Measurements from ENCODE around the gene KCTD11.

DNA sequence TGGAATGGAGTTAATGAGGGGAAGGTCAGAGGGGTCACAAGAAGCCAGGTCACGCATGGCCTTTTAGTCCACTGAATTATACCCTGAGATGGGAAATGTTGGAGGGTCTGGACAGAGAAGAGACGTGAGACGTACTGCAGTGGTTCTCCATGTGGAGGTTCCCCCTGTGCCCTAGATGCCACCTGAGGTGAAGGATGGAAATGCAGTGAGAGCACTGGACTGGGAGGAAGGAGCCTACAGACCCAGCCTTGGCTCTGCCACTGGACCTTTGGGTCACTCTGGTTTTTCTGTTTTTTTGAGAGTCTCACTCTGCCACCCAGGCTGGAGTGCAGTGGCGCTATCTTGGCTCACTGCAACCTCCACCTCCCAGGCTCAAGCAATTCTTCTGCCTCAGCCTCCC is 44.2 kb downstream of the KCTD11 start:
- TF ChIP-seq, protein P1, sequence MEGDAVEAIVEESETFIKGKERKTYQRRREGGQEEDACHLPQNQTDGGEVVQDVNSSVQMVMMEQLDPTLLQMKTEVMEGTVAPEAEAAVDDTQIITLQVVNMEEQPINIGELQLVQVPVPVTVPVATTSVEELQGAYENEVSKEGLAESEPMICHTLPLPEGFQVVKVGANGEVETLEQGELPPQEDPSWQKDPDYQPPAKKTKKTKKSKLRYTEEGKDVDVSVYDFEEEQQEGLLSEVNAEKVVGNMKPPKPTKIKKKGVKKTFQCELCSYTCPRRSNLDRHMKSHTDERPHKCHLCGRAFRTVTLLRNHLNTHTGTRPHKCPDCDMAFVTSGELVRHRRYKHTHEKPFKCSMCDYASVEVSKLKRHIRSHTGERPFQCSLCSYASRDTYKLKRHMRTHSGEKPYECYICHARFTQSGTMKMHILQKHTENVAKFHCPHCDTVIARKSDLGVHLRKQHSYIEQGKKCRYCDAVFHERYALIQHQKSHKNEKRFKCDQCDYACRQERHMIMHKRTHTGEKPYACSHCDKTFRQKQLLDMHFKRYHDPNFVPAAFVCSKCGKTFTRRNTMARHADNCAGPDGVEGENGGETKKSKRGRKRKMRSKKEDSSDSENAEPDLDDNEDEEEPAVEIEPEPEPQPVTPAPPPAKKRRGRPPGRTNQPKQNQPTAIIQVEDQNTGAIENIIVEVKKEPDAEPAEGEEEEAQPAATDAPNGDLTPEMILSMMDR (IDR thresholded peaks at IDR 0.05; ENCODE audit: low read depth, low read length, missing input control), result no peak
- TF ChIP-seq RAD21 (IDR thresholded peaks at IDR 0.05), result no peak
- no peak for TF ChIP-seq RXRA (IDR thresholded peaks at IDR 0.05)
- no peak for TF ChIP-seq TAF1 (conservative IDR thresholded peaks at IDR 0.05)
- no peak for TF ChIP-seq NR2F2 (IDR thresholded peaks at IDR 0.05)
- no peak for TF ChIP-seq FOXA1 (IDR thresholded peaks at IDR 0.05)
- TF ChIP-seq, protein P2, sequence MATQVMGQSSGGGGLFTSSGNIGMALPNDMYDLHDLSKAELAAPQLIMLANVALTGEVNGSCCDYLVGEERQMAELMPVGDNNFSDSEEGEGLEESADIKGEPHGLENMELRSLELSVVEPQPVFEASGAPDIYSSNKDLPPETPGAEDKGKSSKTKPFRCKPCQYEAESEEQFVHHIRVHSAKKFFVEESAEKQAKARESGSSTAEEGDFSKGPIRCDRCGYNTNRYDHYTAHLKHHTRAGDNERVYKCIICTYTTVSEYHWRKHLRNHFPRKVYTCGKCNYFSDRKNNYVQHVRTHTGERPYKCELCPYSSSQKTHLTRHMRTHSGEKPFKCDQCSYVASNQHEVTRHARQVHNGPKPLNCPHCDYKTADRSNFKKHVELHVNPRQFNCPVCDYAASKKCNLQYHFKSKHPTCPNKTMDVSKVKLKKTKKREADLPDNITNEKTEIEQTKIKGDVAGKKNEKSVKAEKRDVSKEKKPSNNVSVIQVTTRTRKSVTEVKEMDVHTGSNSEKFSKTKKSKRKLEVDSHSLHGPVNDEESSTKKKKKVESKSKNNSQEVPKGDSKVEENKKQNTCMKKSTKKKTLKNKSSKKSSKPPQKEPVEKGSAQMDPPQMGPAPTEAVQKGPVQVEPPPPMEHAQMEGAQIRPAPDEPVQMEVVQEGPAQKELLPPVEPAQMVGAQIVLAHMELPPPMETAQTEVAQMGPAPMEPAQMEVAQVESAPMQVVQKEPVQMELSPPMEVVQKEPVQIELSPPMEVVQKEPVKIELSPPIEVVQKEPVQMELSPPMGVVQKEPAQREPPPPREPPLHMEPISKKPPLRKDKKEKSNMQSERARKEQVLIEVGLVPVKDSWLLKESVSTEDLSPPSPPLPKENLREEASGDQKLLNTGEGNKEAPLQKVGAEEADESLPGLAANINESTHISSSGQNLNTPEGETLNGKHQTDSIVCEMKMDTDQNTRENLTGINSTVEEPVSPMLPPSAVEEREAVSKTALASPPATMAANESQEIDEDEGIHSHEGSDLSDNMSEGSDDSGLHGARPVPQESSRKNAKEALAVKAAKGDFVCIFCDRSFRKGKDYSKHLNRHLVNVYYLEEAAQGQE (IDR thresholded peaks at IDR 0.05), result no peak

Measured in liver (tissue), 3 donors.